ENCODE measurements around the gene FBXL15.

- no peak for TF ChIP-seq CTCF (IDR thresholded peaks at IDR 0.05)
- no peak for TF ChIP-seq POLR2A (IDR thresholded peaks at IDR 0.05; ENCODE audit: low read depth)
Measured at GRCh38 chr10:102376901-102377300, 43.7 kb upstream of the FBXL15 start.

Data from esophagus muscularis mucosa (tissue), 3 donors.